ENCODE results near the gene COL16A1.

Gene COL16A1

DNA sequence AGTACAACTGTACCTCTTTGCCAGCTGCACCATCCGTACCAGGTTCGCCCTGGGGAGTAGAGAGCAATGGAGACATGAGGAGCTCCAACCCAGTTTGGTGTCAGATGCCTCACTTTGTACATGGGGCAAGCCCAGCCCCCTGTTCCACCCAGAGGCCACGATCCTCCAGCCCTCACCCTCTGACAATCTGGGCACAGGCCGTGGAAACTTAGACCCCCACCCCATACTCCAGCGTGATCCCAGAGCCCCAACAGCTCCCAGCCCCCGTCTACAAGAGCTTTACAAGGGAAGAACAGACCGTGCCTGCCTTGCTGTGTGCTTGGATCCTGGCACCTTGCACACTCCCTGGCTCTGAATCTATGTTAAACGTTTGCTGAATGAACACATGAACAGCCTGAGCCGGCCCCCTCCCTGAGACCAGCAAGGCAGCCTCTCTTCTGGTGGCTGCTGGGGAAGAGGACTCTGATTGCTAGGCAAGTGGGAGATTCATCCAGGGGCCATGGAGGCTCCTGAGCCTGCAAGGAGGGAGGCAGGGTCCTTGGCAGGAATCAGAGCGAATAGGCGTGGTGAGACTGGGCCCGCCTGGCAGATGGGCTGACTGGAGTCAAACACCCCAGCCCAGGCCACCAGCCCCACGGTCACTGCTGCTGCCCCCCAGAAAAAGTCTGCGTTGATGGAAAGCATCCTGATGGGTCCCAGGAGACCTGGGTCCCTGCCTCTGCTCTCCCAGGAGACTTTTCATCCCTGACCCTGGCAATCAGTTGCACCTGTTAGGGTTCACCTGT, 46.6 kb downstream of the COL16A1 start:
- no peaks in the 10 kb centered on the region for H3K4me1 ChIP-seq (ENCODE audit: control insufficient read depth, insufficient read depth, low read length, unreplicated experiment)

DNA sequence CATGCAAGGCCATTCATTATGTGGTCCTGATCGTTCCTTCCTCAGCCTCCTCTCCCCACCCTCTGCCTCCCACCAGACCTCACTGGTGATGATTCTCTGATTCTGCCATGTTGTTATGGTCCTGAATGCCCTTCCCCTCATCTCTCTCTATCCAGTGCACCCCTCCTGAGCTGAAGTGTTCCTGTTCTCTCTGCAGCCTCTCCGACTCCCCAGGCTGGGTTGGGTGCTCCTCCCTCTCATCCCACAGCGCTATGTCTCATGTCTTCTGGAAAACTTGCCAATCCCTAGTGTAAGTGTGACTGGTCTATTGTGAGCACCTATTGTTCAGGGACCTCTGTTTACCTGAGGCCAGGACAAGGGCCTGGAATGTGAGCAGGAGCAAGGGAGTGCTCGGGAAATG, 48.1 kb downstream of the COL16A1 start:
- H2AFZ ChIP-seq (ENCODE audit: low read length, unreplicated experiment) = no peak overlapping the region
- no peak overlapping the region for H3K27ac ChIP-seq (ENCODE audit: low read depth, low read length)
- no peaks in the 10 kb centered on the region for H3K27me3 ChIP-seq (ENCODE audit: insufficient read depth, low read length)
- no peaks in the 10 kb centered on the region for H3K4me1 ChIP-seq (ENCODE audit: control insufficient read depth, insufficient read depth, low read length, unreplicated experiment)
- H3K36me3 ChIP-seq (ENCODE audit: insufficient read depth, low read length) = no peaks in the 10 kb centered on the region; the same call in 1 of the 2 replicates
- H3K79me2 ChIP-seq (ENCODE audit: control insufficient read depth, insufficient read depth, low read length, unreplicated experiment) = no peaks in the 10 kb centered on the region
- H3K4me3 ChIP-seq (ENCODE audit: low read depth, low read length) = no peak overlapping the region

More for the DNA sequence above, 46.6 kb downstream of the COL16A1 start:
- Histone ChIP-seq H3K4me3 (ENCODE audit: low read depth, low read length) (no peak overlapping the region), H2AFZ (ENCODE audit: low read length, unreplicated experiment) (no peak overlapping the region), H3K27ac (ENCODE audit: low read depth, low read length) (no peak overlapping the region), H3K36me3 (ENCODE audit: insufficient read depth, low read length) (no peaks in the 10 kb centered on the region; the same call in 1 of the 2 replicates), H3K27me3 (ENCODE audit: insufficient read depth, low read length) (no peaks in the 10 kb centered on the region), H3K79me2 (ENCODE audit: control insufficient read depth, insufficient read depth, low read length, unreplicated experiment) (no peaks in the 10 kb centered on the region)

DNA sequence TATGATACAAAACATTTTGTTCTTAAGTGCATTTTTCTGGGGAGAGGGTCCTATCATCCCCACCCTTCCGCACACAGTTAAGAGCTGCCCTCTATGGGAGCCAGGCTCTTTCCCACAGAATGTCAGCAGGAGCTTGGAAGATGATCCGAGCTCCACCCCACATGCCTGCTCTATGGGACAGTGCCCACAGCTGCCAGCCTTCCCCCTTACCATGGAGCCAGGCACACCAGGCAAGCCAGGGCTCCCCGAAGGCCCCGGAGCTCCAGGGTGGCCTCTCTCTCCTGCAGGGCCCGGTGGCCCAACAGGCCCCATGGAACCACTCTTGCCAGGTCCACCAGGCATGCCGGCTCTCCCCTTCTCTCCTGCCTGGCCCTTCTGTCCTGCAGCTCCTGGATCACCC, 48.7 kb downstream of the COL16A1 start:
- Histone ChIP-seq H2AFZ (ENCODE audit: low read length, unreplicated experiment) (no peak overlapping the region), H3K4me3 (ENCODE audit: low read depth, low read length) (no peak overlapping the region), H3K27ac (ENCODE audit: low read depth, low read length) (no peak overlapping the region), H3K36me3 (ENCODE audit: insufficient read depth, low read length) (no peaks in the 10 kb centered on the region; the same call in 1 of the 2 replicates), H3K27me3 (ENCODE audit: insufficient read depth, low read length) (no peaks in the 10 kb centered on the region), H3K4me1 (ENCODE audit: control insufficient read depth, insufficient read depth, low read length, unreplicated experiment) (no peaks in the 10 kb centered on the region), H3K79me2 (ENCODE audit: control insufficient read depth, insufficient read depth, low read length, unreplicated experiment) (no peaks in the 10 kb centered on the region)

DNA sequence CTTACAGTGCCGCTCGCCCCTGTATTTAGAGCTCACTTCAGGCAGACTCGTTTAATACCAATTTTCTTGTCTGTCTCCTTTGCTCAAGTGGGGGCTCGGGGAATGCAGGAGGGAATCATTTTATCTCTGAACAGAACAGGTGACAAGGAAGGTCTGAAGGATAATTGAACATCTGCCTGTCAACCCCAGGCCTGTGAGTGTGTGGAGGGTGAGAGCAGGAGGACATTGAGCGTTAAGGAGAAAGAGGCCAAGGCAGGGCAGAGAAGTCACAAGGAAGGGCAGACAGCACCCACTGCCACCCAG, 49.4 kb downstream of the COL16A1 start:
- H3K4me3 ChIP-seq (ENCODE audit: low read depth, low read length) = no peak overlapping the region
- no peaks in the 10 kb centered on the region for H3K27me3 ChIP-seq (ENCODE audit: insufficient read depth, low read length)
- H3K36me3 ChIP-seq (ENCODE audit: insufficient read depth, low read length) = no peaks in the 10 kb centered on the region; the same call in 1 of the 2 replicates
- no peaks in the 10 kb centered on the region for H3K79me2 ChIP-seq (ENCODE audit: control insufficient read depth, insufficient read depth, low read length, unreplicated experiment)
- H3K4me1 ChIP-seq (ENCODE audit: control insufficient read depth, insufficient read depth, low read length, unreplicated experiment) = no peaks in the 10 kb centered on the region
- no peak overlapping the region for H3K27ac ChIP-seq (ENCODE audit: low read depth, low read length)
- H2AFZ ChIP-seq (ENCODE audit: low read length, unreplicated experiment) = no peak overlapping the region

DNA sequence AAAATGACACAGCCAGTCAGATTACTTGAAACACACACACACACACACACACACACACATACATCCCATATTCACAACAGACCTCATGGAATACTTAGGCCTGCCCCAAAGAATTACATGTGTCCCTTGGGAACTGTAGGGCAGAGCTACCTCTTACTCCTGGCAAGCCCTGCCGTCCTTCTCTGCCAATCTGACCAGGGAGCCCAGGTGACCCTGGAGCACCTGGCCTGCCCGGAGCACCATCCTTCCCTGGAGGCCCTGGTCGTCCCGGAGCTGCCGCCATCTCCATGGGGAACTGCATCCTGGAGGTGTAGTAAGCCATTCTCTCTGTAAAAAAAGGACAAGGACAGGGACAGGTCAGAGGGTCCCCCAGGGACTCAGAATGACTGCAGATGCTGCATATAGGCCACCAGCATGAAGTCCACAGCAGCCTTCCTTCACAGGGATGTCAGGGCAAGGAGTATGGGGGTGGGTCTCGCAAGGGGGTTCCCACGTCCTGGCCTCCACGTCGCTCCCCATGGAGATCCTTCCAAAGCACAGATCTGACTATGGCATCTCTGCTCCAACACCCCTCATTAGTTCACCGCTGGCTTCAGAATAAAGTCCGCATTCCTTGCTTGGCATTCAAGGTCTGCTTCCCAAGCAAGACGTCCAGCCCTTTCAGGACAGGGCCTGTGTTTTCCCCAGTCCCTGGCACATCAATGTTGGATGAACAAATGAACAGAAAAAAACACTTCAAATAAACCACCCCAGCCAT, 49.9 kb downstream of the COL16A1 start:
- H3K36me3 ChIP-seq (ENCODE audit: insufficient read depth, low read length) = no peaks in the 10 kb centered on the region; the same call in 1 of the 2 replicates
- no peak overlapping the region for H3K27ac ChIP-seq (ENCODE audit: low read depth, low read length)

DNA sequence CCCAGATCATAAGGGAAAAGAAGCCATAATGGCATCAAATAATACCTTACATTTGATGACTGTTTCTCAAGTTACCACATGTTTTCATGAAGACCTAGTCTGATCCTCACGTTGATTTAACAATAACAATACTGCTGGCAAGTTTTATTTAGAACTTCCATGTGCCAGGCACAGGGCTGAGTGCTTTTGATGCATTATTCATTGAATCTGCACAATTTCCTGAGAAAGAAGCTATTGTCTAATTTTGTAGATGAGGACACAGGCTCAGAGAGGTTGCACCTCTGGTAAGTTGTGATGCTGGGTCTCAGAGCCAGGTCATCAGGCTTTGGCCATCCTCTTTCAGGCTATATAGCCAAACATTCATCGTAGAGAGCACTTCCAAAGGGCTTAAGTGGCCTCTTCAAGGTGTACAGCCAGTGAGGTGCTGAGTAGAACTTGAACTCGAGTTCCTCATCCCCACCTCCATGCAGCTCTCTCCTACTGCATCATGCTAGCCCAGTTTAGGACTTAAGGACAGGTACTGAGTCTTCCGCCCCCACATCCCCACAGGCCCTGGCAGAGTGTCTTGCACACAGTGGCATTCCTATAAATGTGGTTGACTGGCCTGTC, 50.8 kb downstream of the COL16A1 start:
- no peaks in the 10 kb centered on the region for H3K79me2 ChIP-seq (ENCODE audit: control insufficient read depth, insufficient read depth, low read length, unreplicated experiment)
- H3K27me3 ChIP-seq (ENCODE audit: insufficient read depth, low read length) = no peaks in the 10 kb centered on the region
- H3K4me3 ChIP-seq (ENCODE audit: low read depth, low read length) = no peak overlapping the region
- H3K4me1 ChIP-seq (ENCODE audit: control insufficient read depth, insufficient read depth, low read length, unreplicated experiment) = no peaks in the 10 kb centered on the region
- no peaks in the 10 kb centered on the region for H3K36me3 ChIP-seq (ENCODE audit: insufficient read depth, low read length)
- H2AFZ ChIP-seq (ENCODE audit: low read length, unreplicated experiment) = no peak overlapping the region
- H3K27ac ChIP-seq (ENCODE audit: low read depth, low read length) = no peak overlapping the region

More for the DNA sequence above, 49.9 kb downstream of the COL16A1 start:
- Histone ChIP-seq H3K79me2 (ENCODE audit: control insufficient read depth, insufficient read depth, low read length, unreplicated experiment) (no peaks in the 10 kb centered on the region), H3K4me1 (ENCODE audit: control insufficient read depth, insufficient read depth, low read length, unreplicated experiment) (no peaks in the 10 kb centered on the region), H3K27me3 (ENCODE audit: insufficient read depth, low read length) (no peaks in the 10 kb centered on the region), H3K4me3 (ENCODE audit: low read depth, low read length) (no peak overlapping the region), H2AFZ (ENCODE audit: low read length, unreplicated experiment) (no peak overlapping the region)

DNA sequence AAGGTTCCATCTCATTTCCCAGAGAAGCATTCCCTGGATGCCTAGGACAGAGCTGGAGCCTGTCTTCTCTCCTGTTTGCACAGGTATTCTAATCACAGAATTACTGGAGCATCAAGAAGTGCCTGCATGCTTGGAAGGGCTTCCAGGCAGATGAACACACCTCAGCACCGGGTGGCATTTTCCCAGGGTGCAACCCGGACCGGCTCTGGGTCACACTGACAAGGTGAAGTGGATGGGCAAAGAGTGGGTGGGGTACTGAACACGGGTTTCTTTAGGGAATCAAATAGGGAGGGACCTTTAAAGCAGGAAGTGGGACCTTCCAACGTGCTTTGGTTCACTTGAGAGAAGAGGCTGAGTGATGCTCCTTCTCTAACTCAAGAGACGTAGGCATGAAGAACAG, 52.1 kb downstream of the COL16A1 start:
- no peaks in the 10 kb centered on the region for H3K36me3 ChIP-seq (ENCODE audit: insufficient read depth, low read length)
- no peak overlapping the region for H3K4me3 ChIP-seq (ENCODE audit: low read depth, low read length)
- no peak overlapping the region for H3K27ac ChIP-seq (ENCODE audit: low read depth, low read length)
- no peaks in the 10 kb centered on the region for H3K79me2 ChIP-seq (ENCODE audit: control insufficient read depth, insufficient read depth, low read length, unreplicated experiment)
- H3K27me3 ChIP-seq (ENCODE audit: insufficient read depth, low read length) = no peaks in the 10 kb centered on the region
- H2AFZ ChIP-seq (ENCODE audit: low read length, unreplicated experiment) = no peak overlapping the region
- no peaks in the 10 kb centered on the region for H3K4me1 ChIP-seq (ENCODE audit: control insufficient read depth, insufficient read depth, low read length, unreplicated experiment)

DNA sequence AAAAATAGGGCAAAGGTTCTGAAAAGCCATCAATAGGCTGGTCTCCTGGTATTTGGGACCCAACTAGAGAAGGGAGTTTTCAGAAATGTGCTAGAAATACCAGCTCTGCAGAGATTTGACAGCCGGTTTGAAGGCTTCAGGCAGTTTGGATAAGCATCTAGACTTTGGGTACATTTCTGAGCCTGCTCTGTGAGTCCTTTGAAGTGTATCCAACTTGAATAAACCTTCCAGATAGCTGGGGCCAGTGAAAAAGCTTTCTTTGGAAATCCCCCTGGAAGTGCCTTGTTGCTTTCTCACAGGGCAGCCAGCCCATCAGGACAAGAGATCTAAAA, 52.8 kb downstream of the COL16A1 start:
- no peak overlapping the region for H3K27ac ChIP-seq (ENCODE audit: low read depth, low read length)
- no peaks in the 10 kb centered on the region for H3K4me1 ChIP-seq (ENCODE audit: control insufficient read depth, insufficient read depth, low read length, unreplicated experiment)
- H2AFZ ChIP-seq (ENCODE audit: low read length, unreplicated experiment) = no peak overlapping the region
- H3K27me3 ChIP-seq (ENCODE audit: insufficient read depth, low read length) = no peaks in the 10 kb centered on the region
- no peak overlapping the region for H3K4me3 ChIP-seq (ENCODE audit: low read depth, low read length)
- H3K36me3 ChIP-seq (ENCODE audit: insufficient read depth, low read length) = no peaks in the 10 kb centered on the region
- no peaks in the 10 kb centered on the region for H3K79me2 ChIP-seq (ENCODE audit: control insufficient read depth, insufficient read depth, low read length, unreplicated experiment)

DNA sequence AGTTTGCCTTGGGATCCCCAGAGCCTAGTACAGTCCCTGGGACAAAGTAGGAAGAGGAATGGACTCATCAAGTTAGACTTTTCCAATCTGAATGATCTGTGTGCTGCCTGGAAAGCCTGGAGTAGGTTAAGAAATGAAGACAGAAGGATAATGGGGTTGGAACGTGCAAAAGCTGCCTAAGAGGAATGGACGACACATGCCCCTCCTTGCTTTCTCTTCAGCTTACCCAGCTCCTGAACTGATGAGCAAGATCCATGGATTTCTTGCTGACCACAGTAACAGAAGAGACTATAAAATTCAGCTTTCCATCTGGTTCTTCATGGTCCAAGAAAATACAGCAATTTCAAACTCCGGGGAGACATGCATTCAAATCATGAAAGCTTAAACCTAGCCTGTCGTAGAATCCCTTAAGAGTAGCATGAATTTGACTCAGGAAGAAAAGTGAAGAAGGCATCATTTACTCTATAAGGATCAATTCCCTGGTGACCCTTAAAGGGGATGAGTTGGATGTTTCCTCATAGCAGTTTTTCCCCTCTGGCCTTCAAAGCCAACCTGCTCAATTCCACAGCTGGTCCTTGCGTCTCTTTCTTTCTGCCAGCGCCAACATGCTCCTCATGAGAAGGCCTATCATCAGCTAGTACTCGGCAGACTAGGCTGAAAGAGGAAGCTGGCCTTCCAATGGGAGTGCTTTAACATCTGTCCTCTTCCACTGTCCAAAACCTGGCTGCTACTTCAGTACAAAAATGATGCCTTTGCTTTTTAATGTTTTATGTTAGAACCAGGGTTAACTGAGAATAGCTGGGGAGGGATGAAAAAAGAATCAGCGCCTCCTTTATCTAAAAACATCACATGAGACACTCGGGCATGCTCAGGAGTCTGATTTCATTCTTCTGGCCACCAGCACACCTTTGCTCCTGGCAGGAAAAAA, 53.4 kb downstream of the COL16A1 start:
- Histone ChIP-seq H3K79me2 (ENCODE audit: control insufficient read depth, insufficient read depth, low read length, unreplicated experiment) (no peaks in the 10 kb centered on the region), H3K36me3 (ENCODE audit: insufficient read depth, low read length) (no peaks in the 10 kb centered on the region), H2AFZ (ENCODE audit: low read length, unreplicated experiment) (no peak overlapping the region), H3K27me3 (ENCODE audit: insufficient read depth, low read length) (no peaks in the 10 kb centered on the region), H3K27ac (ENCODE audit: low read depth, low read length) (no peak overlapping the region), H3K4me3 (ENCODE audit: low read depth, low read length) (no peak overlapping the region), H3K4me1 (ENCODE audit: control insufficient read depth, insufficient read depth, low read length, unreplicated experiment) (peaks cover 5% of the 10 kb centered on the region)

DNA sequence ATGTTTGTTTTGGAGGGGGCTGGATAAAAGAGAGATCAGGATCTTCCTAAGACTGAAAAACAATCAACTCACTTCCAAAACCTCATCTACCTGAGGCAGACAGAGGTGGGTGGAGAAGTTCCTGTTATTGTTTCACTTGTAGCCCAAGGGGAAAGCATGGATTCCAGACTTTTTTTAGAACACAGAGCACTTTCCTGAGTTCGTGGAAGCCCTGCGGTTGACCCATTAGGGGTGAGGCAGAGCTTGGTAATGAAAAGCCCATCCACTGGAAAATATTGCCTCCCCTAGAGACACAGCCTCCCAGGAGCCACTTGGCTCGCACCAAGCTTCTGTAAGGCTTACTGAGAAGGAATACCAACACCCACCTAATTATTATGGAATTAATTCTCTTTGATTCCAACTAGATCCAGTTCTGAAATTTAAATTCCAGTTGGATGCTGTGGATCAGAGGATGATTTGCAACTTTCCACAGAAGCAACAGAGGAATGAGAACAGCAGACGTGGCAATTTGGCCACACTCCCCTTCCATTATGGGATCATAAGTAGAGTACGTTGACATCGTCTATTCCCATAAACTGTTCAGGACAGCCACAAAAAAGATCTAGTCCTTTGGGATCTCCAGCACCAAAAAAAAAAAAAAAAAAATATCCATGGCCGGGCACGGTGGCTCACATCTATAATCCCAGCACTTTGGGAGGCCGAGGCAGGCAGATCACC, 55.0 kb downstream of the COL16A1 start:
- Histone ChIP-seq H3K27me3 (ENCODE audit: insufficient read depth, low read length) (no peaks in the 10 kb centered on the region), H3K4me3 (ENCODE audit: low read depth, low read length) (no peak overlapping the region), H3K36me3 (ENCODE audit: insufficient read depth, low read length) (no peaks in the 10 kb centered on the region), H3K4me1 (ENCODE audit: control insufficient read depth, insufficient read depth, low read length, unreplicated experiment) (peaks cover 6% of the 10 kb centered on the region), H2AFZ (ENCODE audit: low read length, unreplicated experiment) (no peak overlapping the region), H3K79me2 (ENCODE audit: control insufficient read depth, insufficient read depth, low read length, unreplicated experiment) (peaks cover 5% of the 10 kb centered on the region), H3K27ac (ENCODE audit: low read depth, low read length) (no peak overlapping the region)

All from ACC112 (cell line).